LNCaP clone FGC (cell line): ENCODE measurements around the gene SPATA25.

Source experiments
- DNase-seq: peaks from one replicate; pipeline ENCODE4 v3.0.0-alpha.2; 2011; ENCODE audit warnings: low read depth
- H3K4me3 ChIP-seq: 2 replicates; pipeline ENCODE4 v1.5.1; 2011; ENCODE audit warnings: mild to moderate bottlenecking, low read depth, low read length, control low read depth
- TF ChIP-seq, protein P1 (sequence below): IDR thresholded peaks from 2 replicates; pipeline ENCODE4 v1.5.1; 2012; ENCODE audit warnings: mild to moderate bottlenecking; ENCODE audit not compliant: control insufficient read depth, insufficient read depth; ENCODE audit errors: extremely low read depth

Gene SPATA25

DNA sequence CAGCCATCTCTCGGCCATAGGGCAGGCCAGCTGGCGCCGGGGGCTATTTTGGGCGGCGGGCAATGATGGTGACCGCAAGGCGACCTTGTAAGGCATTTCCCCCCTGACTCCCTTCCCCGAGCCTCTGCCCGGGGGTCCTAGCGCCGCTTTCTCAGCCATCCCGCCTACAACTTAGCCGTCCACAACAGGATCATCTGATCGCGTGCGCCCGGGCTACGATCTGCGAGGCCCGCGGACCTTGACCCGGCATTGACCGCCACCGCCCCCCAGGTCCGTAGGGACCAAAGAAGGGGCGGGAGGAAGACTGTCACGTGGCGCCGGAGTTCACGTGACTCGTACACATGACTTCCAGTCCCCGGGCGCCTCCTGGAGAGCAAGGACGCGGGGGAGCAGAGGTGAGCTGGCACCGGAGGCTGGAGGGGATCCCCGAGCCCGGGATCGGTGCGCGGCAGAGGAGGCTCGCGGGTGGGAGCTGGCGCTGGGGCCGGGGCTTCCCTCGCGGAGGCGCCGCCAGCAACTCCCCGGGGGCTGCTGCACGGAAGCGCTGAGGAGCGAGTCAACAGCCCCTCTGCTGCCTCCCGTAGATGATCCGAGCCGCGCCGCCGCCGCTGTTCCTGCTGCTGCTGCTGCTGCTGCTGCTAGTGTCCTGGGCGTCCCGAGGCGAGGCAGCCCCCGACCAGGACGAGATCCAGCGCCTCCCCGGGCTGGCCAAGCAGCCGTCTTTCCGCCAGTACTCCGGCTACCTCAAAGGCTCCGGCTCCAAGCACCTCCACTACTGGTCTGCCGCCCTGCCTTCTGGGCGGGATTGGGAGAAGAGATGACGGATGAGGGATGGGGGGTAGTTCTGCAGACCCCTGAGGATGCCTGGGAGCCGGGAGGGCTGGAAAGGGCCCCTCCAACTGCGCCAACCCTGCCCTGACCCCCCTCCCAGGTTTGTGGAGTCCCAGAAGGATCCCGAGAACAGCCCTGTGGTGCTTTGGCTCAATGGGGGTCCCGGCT lies 3.9 kb upstream of the SPATA25 start, which contains the start of the genes CTSA and NEURL2:
TSS of gene CTSA (plus strand) at position 351 of the 999 bp plus-strand sequence. CDS start at position 585, 234 bp downstream.
TSS of gene NEURL2 (minus strand) at position 224 of the 999 bp plus-strand sequence. CDS start at position 7, 217 bp downstream.
- DNase-seq: peak; percentile 73

DNA sequence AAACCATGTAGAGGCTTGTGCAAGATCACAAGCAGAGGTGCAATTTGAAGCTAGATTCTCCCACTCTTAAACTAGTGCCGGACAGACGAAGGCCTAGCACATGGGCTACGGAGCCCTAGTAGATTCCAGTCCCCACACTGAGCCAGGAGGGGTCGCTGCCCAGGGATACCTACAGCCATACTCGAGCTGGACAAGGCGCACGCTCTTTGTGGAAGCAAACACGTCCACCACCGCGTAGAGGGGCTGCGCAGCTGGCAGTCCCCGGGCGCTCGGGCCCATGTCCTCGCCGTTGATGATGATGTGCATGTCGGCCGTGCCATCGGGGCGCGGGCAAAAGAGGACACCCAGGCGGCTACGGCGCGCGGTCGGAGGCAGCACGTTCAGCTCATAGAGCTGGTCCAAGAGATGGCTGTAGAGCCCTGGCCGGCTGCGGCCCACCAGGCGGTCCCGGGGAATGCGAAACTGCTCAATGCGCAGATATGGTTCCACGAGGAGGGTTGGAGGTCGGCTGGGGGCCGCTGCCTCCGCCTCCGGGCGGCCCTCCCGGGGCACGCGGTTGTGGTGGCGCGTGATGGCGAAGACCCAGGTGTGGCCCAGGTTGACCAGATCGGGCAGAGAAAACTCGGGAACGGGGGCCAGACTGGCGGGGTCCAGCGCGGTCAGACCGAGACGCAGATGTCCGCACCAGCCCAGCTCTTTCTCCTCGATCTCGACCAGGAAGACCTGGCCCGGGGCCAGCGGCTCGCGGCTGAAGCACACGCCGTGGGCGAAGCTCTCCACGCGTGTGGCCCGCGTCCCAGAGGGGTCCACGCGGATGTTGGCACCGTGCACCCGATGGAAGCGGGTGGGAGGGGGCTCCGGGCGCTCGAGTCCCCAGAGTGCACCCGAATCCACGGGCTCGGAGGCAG lies 2.9 kb upstream of the SPATA25 start:
- no peak for DNase-seq
- peak overlapping the region; percentile 96 for H3K4me3 ChIP-seq
- TF ChIP-seq, protein P1, sequence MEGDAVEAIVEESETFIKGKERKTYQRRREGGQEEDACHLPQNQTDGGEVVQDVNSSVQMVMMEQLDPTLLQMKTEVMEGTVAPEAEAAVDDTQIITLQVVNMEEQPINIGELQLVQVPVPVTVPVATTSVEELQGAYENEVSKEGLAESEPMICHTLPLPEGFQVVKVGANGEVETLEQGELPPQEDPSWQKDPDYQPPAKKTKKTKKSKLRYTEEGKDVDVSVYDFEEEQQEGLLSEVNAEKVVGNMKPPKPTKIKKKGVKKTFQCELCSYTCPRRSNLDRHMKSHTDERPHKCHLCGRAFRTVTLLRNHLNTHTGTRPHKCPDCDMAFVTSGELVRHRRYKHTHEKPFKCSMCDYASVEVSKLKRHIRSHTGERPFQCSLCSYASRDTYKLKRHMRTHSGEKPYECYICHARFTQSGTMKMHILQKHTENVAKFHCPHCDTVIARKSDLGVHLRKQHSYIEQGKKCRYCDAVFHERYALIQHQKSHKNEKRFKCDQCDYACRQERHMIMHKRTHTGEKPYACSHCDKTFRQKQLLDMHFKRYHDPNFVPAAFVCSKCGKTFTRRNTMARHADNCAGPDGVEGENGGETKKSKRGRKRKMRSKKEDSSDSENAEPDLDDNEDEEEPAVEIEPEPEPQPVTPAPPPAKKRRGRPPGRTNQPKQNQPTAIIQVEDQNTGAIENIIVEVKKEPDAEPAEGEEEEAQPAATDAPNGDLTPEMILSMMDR: no peak

More for the DNA sequence above, 3.9 kb upstream of the SPATA25 start, which contains the start of the genes CTSA and NEURL2:
- TF ChIP-seq, protein P1: no peak
- peak within 1 kb of the TSS; percentile 96 for H3K4me3 ChIP-seq

DNA sequence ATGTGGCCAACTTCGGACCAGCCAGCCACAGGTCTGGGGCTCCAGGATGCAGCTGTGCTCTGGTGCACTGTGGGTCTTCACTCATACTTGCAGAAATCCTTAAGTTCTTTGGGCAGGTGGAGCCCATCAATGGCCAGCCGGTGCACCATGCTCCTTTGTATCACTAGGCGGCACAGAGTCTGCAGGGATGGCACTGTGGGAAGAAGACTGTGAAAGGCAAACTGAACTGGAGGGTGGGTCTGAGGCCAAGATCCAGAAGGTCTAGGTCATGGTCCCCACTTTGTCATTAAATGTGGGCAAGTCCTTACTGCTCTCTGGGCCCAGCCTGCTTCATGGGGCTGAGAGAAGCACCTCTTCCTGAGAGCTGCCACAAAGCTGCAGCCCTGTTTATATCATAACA lies 1.3 kb upstream of the SPATA25 start:
- no peak overlapping the region for H3K4me3 ChIP-seq
- no peak for DNase-seq
- TF ChIP-seq, protein P1: no peak

DNA sequence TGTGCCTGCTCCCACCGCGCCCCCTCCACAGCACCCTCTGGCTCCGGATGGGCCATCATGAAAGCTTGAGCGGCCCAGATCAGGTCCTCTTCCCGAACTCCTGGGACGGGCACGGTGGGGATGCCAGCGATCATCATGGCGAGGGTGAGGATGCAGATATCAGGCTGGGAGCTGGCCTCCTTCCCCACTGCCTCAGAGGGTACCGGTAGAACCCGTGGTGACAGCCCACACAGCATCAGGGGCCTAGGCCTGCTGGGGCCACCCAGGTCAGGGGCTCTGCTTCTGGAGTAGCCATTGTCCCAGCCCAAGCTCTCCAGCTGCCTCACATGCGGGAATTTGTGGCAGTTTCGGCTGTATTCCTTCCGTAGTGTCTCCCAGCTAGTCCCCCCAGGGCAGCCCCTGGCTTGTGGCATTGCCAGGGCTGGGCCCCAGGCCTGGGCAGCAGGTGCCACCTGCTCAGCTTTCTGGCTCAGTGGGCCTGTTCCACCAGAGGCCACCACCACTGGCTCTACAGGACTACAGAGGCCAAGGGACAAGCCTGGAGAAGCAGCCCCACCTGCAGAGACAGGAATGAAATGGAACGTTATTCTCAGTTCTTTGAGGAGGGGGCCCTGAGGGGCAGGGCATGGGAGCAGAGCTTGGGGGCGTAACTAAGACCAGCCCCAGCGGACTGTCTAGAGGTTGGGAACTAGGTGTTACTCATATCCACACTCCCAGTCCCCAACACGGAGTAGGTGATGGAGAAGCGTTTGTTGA lies 654 bp downstream of the SPATA25 start:
- TF ChIP-seq, protein P1: no peak
- no peak overlapping the region for H3K4me3 ChIP-seq
- no peak for DNase-seq

DNA sequence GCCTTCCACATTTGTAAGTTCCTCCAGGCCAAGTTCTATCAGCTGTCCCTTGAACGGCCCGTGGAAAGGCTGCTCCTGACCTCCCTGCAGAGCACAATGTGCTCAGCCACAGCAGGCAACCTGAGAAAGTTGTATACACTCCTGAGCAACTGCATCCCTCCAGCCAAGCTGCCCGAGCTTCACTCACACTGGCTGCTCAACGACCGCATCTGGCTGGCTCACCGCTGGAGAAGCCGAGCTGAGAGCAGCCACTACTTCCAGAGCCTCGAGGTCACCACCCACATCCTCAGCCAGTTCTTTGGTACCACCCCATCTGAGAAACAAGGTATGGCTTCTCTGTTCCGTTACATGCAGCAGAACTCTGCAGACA lies 4.3 kb downstream of the SPATA25 start:
- TF ChIP-seq, protein P1: no peak
- H3K4me3 ChIP-seq: no peak overlapping the region
- DNase-seq: no peak
